Osteocyte (in vitro differentiated cells): ENCODE results near the gene PPP2R1B. TPM values are rescaled to one million over a fixed set of nuclear protein-coding genes. Genes with fewer than 3 reads are reported as not detected.

Source experiments
- DNase-seq: peaks from one replicate; pipeline ENCODE4 v3.0.0; 2021; ENCODE audit warnings: mixed read lengths; ENCODE audit not compliant: unreplicated experiment; ENCODE audit errors: extremely low spot score
- H3K27ac Mint-ChIP-seq: one replicate; pipeline ENCODE4 v1.8.0; 2021; ENCODE audit warnings: mild to moderate bottlenecking, mixed read lengths; ENCODE audit not compliant: unreplicated experiment
- H3K27me3 Mint-ChIP-seq: one replicate; pipeline ENCODE4 v1.8.0; 2021; ENCODE audit warnings: mixed read lengths; ENCODE audit not compliant: unreplicated experiment
- H3K36me3 Mint-ChIP-seq: one replicate; pipeline ENCODE4 v1.8.0; 2021; ENCODE audit warnings: mixed read lengths; ENCODE audit not compliant: unreplicated experiment
- H3K4me1 Mint-ChIP-seq: one replicate; pipeline ENCODE4 v1.8.0; 2021; ENCODE audit warnings: mixed read lengths; ENCODE audit not compliant: unreplicated experiment
- H3K4me3 Mint-ChIP-seq: one replicate; pipeline ENCODE4 v1.8.0; 2021; ENCODE audit warnings: mild to moderate bottlenecking, moderate library complexity, mixed read lengths; ENCODE audit not compliant: unreplicated experiment
- H3K9me3 Mint-ChIP-seq: one replicate; pipeline ENCODE4 v1.8.0; 2021; ENCODE audit warnings: mixed read lengths; ENCODE audit not compliant: unreplicated experiment
- CTCF ChIP-seq: fragments of 200-600 bp; sonication (generic); IDR thresholded peaks from 2 replicates; pipeline ENCODE4 v1.5.0; 2021; ENCODE audit warnings: antibody characterized with exemption, mild to moderate bottlenecking, moderate library complexity
- total RNA-seq: library from RNA; stranded (reverse); gene quantifications from 2 replicates; pipeline ENCODE4 v1.2.1, GENCODE V29; 2021

The PPP2R1B gene
- total RNA-seq, 1 donor from 2014 or later = 26.0 TPM

GRCh38 chr11:111697933-111698371 is 68.2 kb downstream of the PPP2R1B start:
- peaks cover 31% of the 10 kb centered on the region for H3K4me1 Mint-ChIP-seq
- TF ChIP-seq CTCF = no peak
- no peaks in the 10 kb centered on the region for H3K27me3 Mint-ChIP-seq
- no peak for DNase-seq
- no peak overlapping the region for H3K27ac Mint-ChIP-seq
- peaks cover under 1% of the 10 kb centered on the region for H3K36me3 Mint-ChIP-seq
- no peaks in the 10 kb centered on the region for H3K9me3 Mint-ChIP-seq
- no peak overlapping the region for H3K4me3 Mint-ChIP-seq

- no peak for DNase-seq
- Mint-ChIP-seq H3K36me3 (peaks cover 3% of the 10 kb centered on the region), H3K4me3 (no peak overlapping the region), H3K27ac (peak overlapping the region; percentile 1), H3K27me3 (no peaks in the 10 kb centered on the region), H3K9me3 (no peaks in the 10 kb centered on the region), H3K4me1 (peaks cover 31% of the 10 kb centered on the region)
- no peak for TF ChIP-seq CTCF
Observed at GRCh38 chr11:111696556-111696955, 69.6 kb downstream of the PPP2R1B start.

GRCh38 chr11:111694851-111695250 is 71.3 kb downstream of the PPP2R1B start:
- peak overlapping the region; percentile 74 for H3K27ac Mint-ChIP-seq
- H3K9me3 Mint-ChIP-seq = no peaks in the 10 kb centered on the region
- H3K36me3 Mint-ChIP-seq = peaks cover 7% of the 10 kb centered on the region
- TF ChIP-seq CTCF = no peak
- no peak for DNase-seq
- H3K4me3 Mint-ChIP-seq = peak overlapping the region; percentile 5
- peaks cover 31% of the 10 kb centered on the region for H3K4me1 Mint-ChIP-seq
- H3K27me3 Mint-ChIP-seq = no peaks in the 10 kb centered on the region

- Mint-ChIP-seq H3K4me1 (peaks cover 31% of the 10 kb centered on the region), H3K9me3 (no peaks in the 10 kb centered on the region), H3K27me3 (no peaks in the 10 kb centered on the region), H3K4me3 (no peak overlapping the region), H3K36me3 (peaks cover 16% of the 10 kb centered on the region), H3K27ac (no peak overlapping the region)
- DNase-seq = no peak
- TF ChIP-seq CTCF = no peak
Observed at GRCh38 chr11:111693224-111693937, 72.8 kb downstream of the PPP2R1B start.

- Mint-ChIP-seq H3K4me3 (no peak overlapping the region), H3K4me1 (peaks cover 27% of the 10 kb centered on the region), H3K27ac (no peak overlapping the region), H3K36me3 (peaks cover 22% of the 10 kb centered on the region), H3K27me3 (no peaks in the 10 kb centered on the region), H3K9me3 (no peaks in the 10 kb centered on the region)
- no peak for TF ChIP-seq CTCF
- no peak for DNase-seq
Observed at GRCh38 chr11:111691741-111692140, 74.4 kb downstream of the PPP2R1B start.
